Endothelial cell (in vitro differentiated cells): Measurements from ENCODE around the gene MAPKBP1. TPM values are rescaled to one million over a fixed set of nuclear protein-coding genes. Genes with fewer than 3 reads are reported as not detected.

Experiments
- DNase-seq: peaks from one replicate; pipeline ENCODE4 v3.0.0; 2021; ENCODE audit warnings: low spot score
- H3K27ac Mint-ChIP-seq: one replicate; pipeline ENCODE4 v1.8.0; 2021; ENCODE audit warnings: mixed read lengths, inconsistent platforms; ENCODE audit not compliant: unreplicated experiment
- H3K27me3 Mint-ChIP-seq: one replicate; pipeline ENCODE4 v1.8.0; 2021; ENCODE audit warnings: mild to moderate bottlenecking, moderate library complexity, mixed read lengths, inconsistent platforms; ENCODE audit not compliant: unreplicated experiment
- H3K36me3 Mint-ChIP-seq: one replicate; pipeline ENCODE4 v1.8.0; 2021; ENCODE audit warnings: mild to moderate bottlenecking, low read depth, mixed read lengths, inconsistent platforms; ENCODE audit not compliant: unreplicated experiment
- H3K4me1 Mint-ChIP-seq: one replicate; pipeline ENCODE4 v1.8.0; 2021; ENCODE audit warnings: mild to moderate bottlenecking, mixed read lengths, inconsistent platforms; ENCODE audit not compliant: unreplicated experiment
- H3K4me3 Mint-ChIP-seq: one replicate; pipeline ENCODE4 v1.8.0; 2021; ENCODE audit warnings: mild to moderate bottlenecking, mixed read lengths, inconsistent platforms; ENCODE audit not compliant: unreplicated experiment
- H3K9me3 Mint-ChIP-seq: one replicate; pipeline ENCODE4 v1.8.0; 2021; ENCODE audit warnings: mixed read lengths, inconsistent platforms; ENCODE audit not compliant: unreplicated experiment
- total RNA-seq: library from RNA; stranded (reverse); fragmentation: NEBNext Ultra II Directional; extraction: Animal tissue kit (Norgen Biotek cat#: 25700); gene quantifications from one replicate; pipeline ENCODE4 v1.2.1, GENCODE V29; 2021; ENCODE audit not compliant: unreplicated experiment
- TF ChIP-seq, protein P1 (sequence below): fragments of 200-600 bp; sonication (generic); IDR thresholded peaks from one replicate; pipeline ENCODE4 v1.5.0; 2021; ENCODE audit warnings: antibody characterized with exemption; ENCODE audit not compliant: unreplicated experiment

MAPKBP1 gene
- total RNA-seq, 1 donor from 2014 or later, result 36.2 TPM

DNA sequence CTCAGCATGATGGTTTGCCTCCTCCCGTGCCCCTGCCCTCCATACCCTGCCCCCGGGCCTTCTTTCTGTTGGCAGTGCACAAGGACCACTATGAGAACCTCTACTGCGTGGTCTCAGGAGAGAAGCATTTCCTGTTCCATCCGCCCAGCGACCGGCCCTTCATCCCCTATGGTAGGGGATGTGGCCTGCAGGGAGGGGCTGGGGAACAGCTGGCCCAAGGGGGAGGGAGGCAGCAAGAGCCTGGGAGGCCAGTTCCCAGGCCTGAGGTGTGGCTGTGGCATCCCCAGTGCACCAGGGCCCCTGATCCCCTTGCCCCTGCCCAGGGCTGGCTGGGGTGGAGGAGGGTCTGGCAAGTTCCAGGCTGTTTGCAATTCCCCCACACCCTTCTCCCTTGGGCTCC, 61.8 kb downstream of the MAPKBP1 start:
- Mint-ChIP-seq H3K4me1 (peaks cover 5% of the 10 kb centered on the region), H3K27ac (no peak overlapping the region), H3K27me3 (peaks cover 15% of the 10 kb centered on the region), H3K36me3 (peaks cover 8% of the 10 kb centered on the region), H3K4me3 (no peak overlapping the region), H3K9me3 (no peaks in the 10 kb centered on the region)
- TF ChIP-seq, protein P1, sequence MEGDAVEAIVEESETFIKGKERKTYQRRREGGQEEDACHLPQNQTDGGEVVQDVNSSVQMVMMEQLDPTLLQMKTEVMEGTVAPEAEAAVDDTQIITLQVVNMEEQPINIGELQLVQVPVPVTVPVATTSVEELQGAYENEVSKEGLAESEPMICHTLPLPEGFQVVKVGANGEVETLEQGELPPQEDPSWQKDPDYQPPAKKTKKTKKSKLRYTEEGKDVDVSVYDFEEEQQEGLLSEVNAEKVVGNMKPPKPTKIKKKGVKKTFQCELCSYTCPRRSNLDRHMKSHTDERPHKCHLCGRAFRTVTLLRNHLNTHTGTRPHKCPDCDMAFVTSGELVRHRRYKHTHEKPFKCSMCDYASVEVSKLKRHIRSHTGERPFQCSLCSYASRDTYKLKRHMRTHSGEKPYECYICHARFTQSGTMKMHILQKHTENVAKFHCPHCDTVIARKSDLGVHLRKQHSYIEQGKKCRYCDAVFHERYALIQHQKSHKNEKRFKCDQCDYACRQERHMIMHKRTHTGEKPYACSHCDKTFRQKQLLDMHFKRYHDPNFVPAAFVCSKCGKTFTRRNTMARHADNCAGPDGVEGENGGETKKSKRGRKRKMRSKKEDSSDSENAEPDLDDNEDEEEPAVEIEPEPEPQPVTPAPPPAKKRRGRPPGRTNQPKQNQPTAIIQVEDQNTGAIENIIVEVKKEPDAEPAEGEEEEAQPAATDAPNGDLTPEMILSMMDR, result no peak
- DNase-seq, result no peak

DNA sequence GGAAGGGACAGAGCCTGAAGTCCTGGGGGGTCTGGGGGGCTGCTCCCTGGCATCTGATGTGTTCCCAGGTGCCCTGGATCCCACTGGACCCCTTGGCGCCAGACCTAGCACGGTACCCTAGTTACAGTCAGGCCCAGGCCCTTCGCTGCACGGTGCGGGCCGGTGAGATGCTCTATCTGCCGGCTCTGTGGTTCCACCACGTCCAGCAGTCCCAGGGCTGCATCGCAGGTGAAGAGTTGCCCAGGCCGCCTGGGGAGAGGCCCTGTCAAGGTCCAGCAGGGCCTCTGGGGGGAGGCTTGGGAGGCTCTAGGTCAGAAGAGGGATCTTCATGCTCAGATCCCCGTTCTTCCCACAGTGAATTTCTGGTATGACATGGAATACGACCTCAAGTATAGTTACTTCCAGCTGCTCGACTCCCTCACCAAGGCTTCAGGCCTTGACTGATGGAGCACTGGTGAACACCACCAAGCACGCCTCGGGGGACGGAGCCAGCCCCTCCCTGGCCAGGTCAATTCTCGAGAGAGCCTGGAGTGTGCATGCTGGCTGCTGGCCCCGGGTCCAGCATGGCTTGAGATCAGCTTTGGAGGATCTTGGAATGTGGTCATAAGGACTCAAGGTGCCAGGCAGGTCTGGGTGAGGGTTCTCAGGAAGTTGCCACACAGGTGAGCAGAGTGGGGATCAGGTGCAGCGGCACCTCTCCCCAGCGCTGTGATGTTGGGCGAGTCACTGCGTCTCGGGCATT, 62.6 kb downstream of the MAPKBP1 start:
- peak overlapping the region; percentile 56 for H3K4me3 Mint-ChIP-seq
- H3K27me3 Mint-ChIP-seq, result peaks cover 13% of the 10 kb centered on the region
- H3K9me3 Mint-ChIP-seq, result no peaks in the 10 kb centered on the region
- no peak for DNase-seq
- H3K36me3 Mint-ChIP-seq, result peaks cover 8% of the 10 kb centered on the region
- peak overlapping the region; percentile 25 for H3K27ac Mint-ChIP-seq
- H3K4me1 Mint-ChIP-seq, result peaks cover 5% of the 10 kb centered on the region
- TF ChIP-seq, protein P1, result no peak

DNA sequence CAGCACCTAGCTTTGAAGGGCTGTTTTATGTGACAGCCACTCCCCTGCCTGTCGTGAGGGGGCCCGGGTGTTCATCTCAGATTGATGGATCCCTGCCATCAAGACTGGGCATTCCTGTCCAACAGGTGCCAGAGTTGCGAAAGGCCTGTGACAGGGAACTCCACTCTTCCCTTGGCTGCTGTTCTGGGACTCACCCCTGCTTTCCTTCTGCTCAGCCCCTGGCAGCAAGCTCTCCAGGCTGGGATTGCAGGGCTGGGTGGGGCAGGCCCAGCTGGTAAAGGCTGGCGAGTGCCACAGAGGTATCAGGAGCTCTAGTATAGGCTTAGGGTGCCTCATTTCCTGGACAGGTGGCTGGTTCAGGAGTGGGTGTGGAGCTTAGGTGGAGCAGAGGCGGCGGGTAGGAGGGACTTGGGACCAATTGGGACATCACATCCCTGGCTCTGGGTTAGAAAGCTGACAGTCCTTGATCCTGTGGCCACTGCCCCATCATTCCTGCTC, 64.2 kb downstream of the MAPKBP1 start, which contains the start of gene PLA2G4B:
Gene PLA2G4B (plus strand): TSS at position 448 of the 498 bp plus-strand sequence. CDS start 67 bp downstream, outside the sequence.
- Mint-ChIP-seq H3K9me3 (no peaks in the 10 kb centered on the region), H3K4me1 (no peaks in the 10 kb centered on the region), H3K27me3 (peaks cover 7% of the 10 kb centered on the region), H3K4me3 (no peak within 1 kb of the TSS), H3K27ac (no peak within 1 kb of the TSS), H3K36me3 (peaks cover 7% of the 10 kb centered on the region)
- DNase-seq, result no peak
- TF ChIP-seq, protein P1, result no peak

DNA sequence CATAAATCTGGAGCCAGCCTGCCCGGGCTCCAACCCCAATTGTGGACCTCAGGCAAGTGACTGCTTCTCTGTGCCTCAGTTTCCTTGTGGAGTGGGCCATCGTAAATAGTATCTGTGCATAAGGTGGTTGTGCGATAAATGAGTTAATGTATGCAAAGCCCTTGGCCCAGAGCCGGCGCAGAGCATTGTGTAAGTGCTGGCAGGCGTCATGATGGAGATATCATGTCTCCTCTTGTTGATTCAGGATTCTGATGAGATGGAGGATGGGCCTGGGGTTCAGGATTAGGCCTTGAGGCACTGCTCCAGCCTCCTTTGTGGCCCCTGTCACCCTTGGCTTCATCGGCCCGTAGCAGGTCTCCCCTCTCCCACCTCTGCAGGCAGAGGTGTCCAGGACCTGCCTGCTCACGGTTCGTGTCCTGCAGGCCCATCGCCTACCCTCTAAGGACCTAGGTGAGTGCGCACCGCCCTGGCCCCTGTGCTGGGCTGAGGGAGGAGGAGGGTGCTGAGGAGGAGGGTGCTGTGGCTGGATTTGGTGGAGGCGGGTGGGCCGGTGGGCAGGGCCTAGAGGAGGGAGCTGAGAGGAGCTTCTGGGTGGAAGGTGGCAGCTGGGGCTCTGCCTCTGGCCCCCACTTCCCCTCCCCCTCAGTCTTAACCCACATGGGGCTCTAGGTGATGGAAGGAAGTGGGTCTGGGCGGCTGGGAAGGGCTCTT, 65.7 kb downstream of the MAPKBP1 start:
- H3K4me3 Mint-ChIP-seq, result no peak overlapping the region
- H3K27me3 Mint-ChIP-seq, result peaks cover 5% of the 10 kb centered on the region
- H3K27ac Mint-ChIP-seq, result no peak overlapping the region
- TF ChIP-seq, protein P1, result no peak
- no peaks in the 10 kb centered on the region for H3K4me1 Mint-ChIP-seq
- peaks cover 4% of the 10 kb centered on the region for H3K36me3 Mint-ChIP-seq
- no peak for DNase-seq
- H3K9me3 Mint-ChIP-seq, result no peaks in the 10 kb centered on the region

DNA sequence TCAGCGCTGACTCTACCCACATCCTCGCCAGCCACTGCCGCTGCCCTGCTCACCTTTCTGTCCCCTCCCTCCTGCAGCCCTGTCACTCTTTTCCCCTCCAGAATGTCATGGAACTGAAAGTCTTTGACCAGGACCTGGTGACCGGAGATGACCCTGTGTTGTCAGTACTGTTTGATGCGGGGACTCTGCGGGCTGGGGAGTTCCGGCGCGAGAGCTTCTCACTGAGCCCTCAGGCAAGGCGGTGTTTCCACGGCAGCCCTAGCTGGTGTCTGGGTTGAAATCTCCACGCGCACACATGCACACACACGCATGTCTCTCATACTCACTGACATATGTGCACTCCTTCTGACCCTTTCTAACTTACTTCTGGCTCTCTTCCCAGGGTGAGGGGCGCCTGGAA, 66.4 kb downstream of the MAPKBP1 start:
- Mint-ChIP-seq H3K27ac (no peak overlapping the region), H3K27me3 (peaks cover 5% of the 10 kb centered on the region), H3K4me3 (no peak overlapping the region), H3K36me3 (peaks cover 4% of the 10 kb centered on the region), H3K9me3 (no peaks in the 10 kb centered on the region), H3K4me1 (no peaks in the 10 kb centered on the region)
- no peak for DNase-seq
- TF ChIP-seq, protein P1, result no peak
